Osteocyte (in vitro differentiated cells): Measurements from ENCODE around the gene CACHD1. TPM values are rescaled to one million over a fixed set of nuclear protein-coding genes. Genes with fewer than 3 reads are reported as not detected.

Source experiments
- DNase-seq: peaks from one replicate; pipeline ENCODE4 v3.0.0; 2021; ENCODE audit warnings: mixed read lengths; ENCODE audit not compliant: unreplicated experiment; ENCODE audit errors: extremely low spot score
- H3K27ac Mint-ChIP-seq: one replicate; pipeline ENCODE4 v1.8.0; 2021; ENCODE audit warnings: mild to moderate bottlenecking, mixed read lengths; ENCODE audit not compliant: unreplicated experiment
- H3K27me3 Mint-ChIP-seq: one replicate; pipeline ENCODE4 v1.8.0; 2021; ENCODE audit warnings: mixed read lengths; ENCODE audit not compliant: unreplicated experiment
- H3K36me3 Mint-ChIP-seq: one replicate; pipeline ENCODE4 v1.8.0; 2021; ENCODE audit warnings: mixed read lengths; ENCODE audit not compliant: unreplicated experiment
- H3K4me1 Mint-ChIP-seq: one replicate; pipeline ENCODE4 v1.8.0; 2021; ENCODE audit warnings: mixed read lengths; ENCODE audit not compliant: unreplicated experiment
- H3K4me3 Mint-ChIP-seq: one replicate; pipeline ENCODE4 v1.8.0; 2021; ENCODE audit warnings: mild to moderate bottlenecking, moderate library complexity, mixed read lengths; ENCODE audit not compliant: unreplicated experiment
- H3K9me3 Mint-ChIP-seq: one replicate; pipeline ENCODE4 v1.8.0; 2021; ENCODE audit warnings: mixed read lengths; ENCODE audit not compliant: unreplicated experiment
- CTCF ChIP-seq: fragments of 200-600 bp; sonication (generic); IDR thresholded peaks from 2 replicates; pipeline ENCODE4 v1.5.0; 2021; ENCODE audit warnings: antibody characterized with exemption, mild to moderate bottlenecking, moderate library complexity
- total RNA-seq: library from RNA; stranded (reverse); gene quantifications from 2 replicates; pipeline ENCODE4 v1.2.1, GENCODE V29; 2021

Gene CACHD1
- total RNA-seq, 1 donor from 2014 or later: 5.5 TPM

- Mint-ChIP-seq H3K9me3 (no peaks in the 10 kb centered on the region), H3K4me1 (no peaks in the 10 kb centered on the region), H3K27ac (no peak overlapping the region), H3K36me3 (no peaks in the 10 kb centered on the region), H3K27me3 (peaks cover 15% of the 10 kb centered on the region), H3K4me3 (no peak overlapping the region)
- TF ChIP-seq CTCF: no peak
- no peak for DNase-seq
Observed at GRCh38 chr1:64459743-64460142, 10.2 kb upstream of the CACHD1 start.

GRCh38 chr1:64466033-64466432 lies 3.9 kb upstream of the CACHD1 start:
- H3K27me3 Mint-ChIP-seq: peaks cover 33% of the 10 kb centered on the region

GRCh38 chr1:64469116-64469976 lies 583 bp upstream of the CACHD1 start:
- TF ChIP-seq CTCF: no peak
- no peak for DNase-seq
- no peaks in the 10 kb centered on the region for H3K36me3 Mint-ChIP-seq
- peak overlapping the region; percentile 23 for H3K27ac Mint-ChIP-seq
- peaks cover 22% of the 10 kb centered on the region for H3K27me3 Mint-ChIP-seq
- H3K9me3 Mint-ChIP-seq: no peaks in the 10 kb centered on the region
- peaks cover 18% of the 10 kb centered on the region for H3K4me1 Mint-ChIP-seq
- peak overlapping the region; percentile 68 for H3K4me3 Mint-ChIP-seq

More at GRCh38 chr1:64466033-64466432, 3.9 kb upstream of the CACHD1 start:
- DNase-seq: no peak
- Mint-ChIP-seq H3K9me3 (no peaks in the 10 kb centered on the region), H3K27ac (no peak overlapping the region), H3K4me3 (no peak overlapping the region), H3K4me1 (peaks cover 7% of the 10 kb centered on the region), H3K36me3 (no peaks in the 10 kb centered on the region)
- TF ChIP-seq CTCF: no peak

- peaks cover 15% of the 10 kb centered on the region for H3K27me3 Mint-ChIP-seq
- peak overlapping the region; percentile 88 for H3K4me3 Mint-ChIP-seq
- no peak for TF ChIP-seq CTCF
- H3K9me3 Mint-ChIP-seq: no peaks in the 10 kb centered on the region
- DNase-seq: peak; percentile 86
- no peaks in the 10 kb centered on the region for H3K36me3 Mint-ChIP-seq
- H3K4me1 Mint-ChIP-seq: peaks cover 25% of the 10 kb centered on the region
- H3K27ac Mint-ChIP-seq: peak overlapping the region; percentile 69
Observed at GRCh38 chr1:64470665-64471217, 812 bp downstream of the CACHD1 start.
